ENCODE measurements around the gene EGFR.

Gene EGFR

DNA sequence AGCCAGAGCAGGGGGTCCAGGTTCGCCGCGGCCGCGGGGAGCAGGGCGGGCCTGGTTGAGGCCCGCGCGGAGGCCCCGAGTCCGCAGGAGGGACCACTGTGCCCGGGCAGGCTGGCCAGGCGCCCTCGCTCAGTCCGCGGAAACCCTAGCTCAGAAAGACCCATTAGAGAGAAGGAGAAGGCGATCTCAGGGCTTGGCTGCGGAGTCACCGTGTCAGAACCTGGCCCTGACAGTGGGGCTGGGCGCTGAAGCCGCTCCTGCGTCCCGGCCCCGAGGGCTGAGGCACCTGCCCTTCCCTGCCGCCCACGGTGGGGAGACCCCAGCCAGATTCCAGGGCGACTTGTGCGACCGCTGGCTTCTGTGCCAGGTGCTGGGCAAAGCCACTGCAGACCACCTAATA is 14.2 kb upstream of the EGFR start:
- TF ChIP-seq, protein P1, sequence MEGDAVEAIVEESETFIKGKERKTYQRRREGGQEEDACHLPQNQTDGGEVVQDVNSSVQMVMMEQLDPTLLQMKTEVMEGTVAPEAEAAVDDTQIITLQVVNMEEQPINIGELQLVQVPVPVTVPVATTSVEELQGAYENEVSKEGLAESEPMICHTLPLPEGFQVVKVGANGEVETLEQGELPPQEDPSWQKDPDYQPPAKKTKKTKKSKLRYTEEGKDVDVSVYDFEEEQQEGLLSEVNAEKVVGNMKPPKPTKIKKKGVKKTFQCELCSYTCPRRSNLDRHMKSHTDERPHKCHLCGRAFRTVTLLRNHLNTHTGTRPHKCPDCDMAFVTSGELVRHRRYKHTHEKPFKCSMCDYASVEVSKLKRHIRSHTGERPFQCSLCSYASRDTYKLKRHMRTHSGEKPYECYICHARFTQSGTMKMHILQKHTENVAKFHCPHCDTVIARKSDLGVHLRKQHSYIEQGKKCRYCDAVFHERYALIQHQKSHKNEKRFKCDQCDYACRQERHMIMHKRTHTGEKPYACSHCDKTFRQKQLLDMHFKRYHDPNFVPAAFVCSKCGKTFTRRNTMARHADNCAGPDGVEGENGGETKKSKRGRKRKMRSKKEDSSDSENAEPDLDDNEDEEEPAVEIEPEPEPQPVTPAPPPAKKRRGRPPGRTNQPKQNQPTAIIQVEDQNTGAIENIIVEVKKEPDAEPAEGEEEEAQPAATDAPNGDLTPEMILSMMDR (conservative IDR thresholded peaks at IDR 0.05; ENCODE audit: low read depth, low read length), result no peak
- Histone ChIP-seq H2AFZ (ENCODE audit: low read depth) (no peak overlapping the region), H3K9ac (no peak overlapping the region), H3K27me3 (ENCODE audit: insufficient read depth, low read depth) (no peaks in the 10 kb centered on the region), H3K4me2 (no peak overlapping the region), H3K4me3 (IDR thresholded peaks at IDR 0.05; ENCODE audit: insufficient read depth, low read depth, low read length) (no peak overlapping the region), H4K20me1 (ENCODE audit: insufficient read depth) (no peaks in the 10 kb centered on the region), H3K27ac (no peak overlapping the region), H3K36me3 (ENCODE audit: insufficient read depth) (no peaks in the 10 kb centered on the region), H3K4me1 (ENCODE audit: low read depth, poor library complexity, severe bottlenecking) (no peaks in the 10 kb centered on the region), H3K79me2 (ENCODE audit: insufficient read depth, low read depth) (no peaks in the 10 kb centered on the region)

- no peak overlapping the region for H3K4me3 ChIP-seq (IDR thresholded peaks at IDR 0.05; ENCODE audit: insufficient read depth, low read depth, low read length)
- no peak overlapping the region for H3K9ac ChIP-seq
- H3K4me2 ChIP-seq, result no peak overlapping the region
- TF ChIP-seq, protein P1 (conservative IDR thresholded peaks at IDR 0.05; ENCODE audit: low read depth, low read length), result no peak
- H4K20me1 ChIP-seq (ENCODE audit: insufficient read depth), result no peaks in the 10 kb centered on the region
- H3K36me3 ChIP-seq (ENCODE audit: insufficient read depth), result no peaks in the 10 kb centered on the region
- H3K4me1 ChIP-seq (ENCODE audit: low read depth, poor library complexity, severe bottlenecking), result no peaks in the 10 kb centered on the region
- H2AFZ ChIP-seq (ENCODE audit: low read depth), result no peak overlapping the region
- H3K27ac ChIP-seq, result no peak overlapping the region
- no peaks in the 10 kb centered on the region for H3K27me3 ChIP-seq (ENCODE audit: insufficient read depth, low read depth)
- H3K79me2 ChIP-seq (ENCODE audit: insufficient read depth, low read depth), result no peaks in the 10 kb centered on the region
Measured at GRCh38 chr7:55005241-55005851, 13.5 kb upstream of the EGFR start.

DNA sequence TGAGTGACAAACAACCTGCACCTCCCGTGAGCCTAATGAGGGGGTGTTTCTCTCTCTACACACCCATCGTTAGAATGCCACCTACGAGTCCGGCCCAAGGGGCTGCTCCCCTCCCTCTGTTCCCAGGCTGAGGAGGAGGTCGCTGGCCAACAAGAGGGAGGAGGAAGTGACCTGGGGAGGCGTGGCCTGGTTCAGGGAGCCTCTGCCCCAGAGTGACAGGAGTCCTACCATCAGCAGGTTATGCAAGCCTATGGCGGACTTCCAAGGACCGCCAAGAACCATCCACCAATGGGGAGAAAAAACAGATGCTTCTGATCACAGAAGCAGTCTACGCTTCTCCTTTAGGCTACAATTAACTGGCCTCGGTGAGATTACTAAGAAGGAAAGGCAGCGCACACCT is 12.3 kb upstream of the EGFR start:
- no peaks in the 10 kb centered on the region for H3K79me2 ChIP-seq (ENCODE audit: insufficient read depth, low read depth)
- H4K20me1 ChIP-seq (ENCODE audit: insufficient read depth), result no peaks in the 10 kb centered on the region
- H3K4me2 ChIP-seq, result no peak overlapping the region
- H3K9ac ChIP-seq, result no peak overlapping the region
- no peak overlapping the region for H3K27ac ChIP-seq
- no peak overlapping the region for H2AFZ ChIP-seq (ENCODE audit: low read depth)
- H3K36me3 ChIP-seq (ENCODE audit: insufficient read depth), result no peaks in the 10 kb centered on the region
- no peak overlapping the region for H3K4me3 ChIP-seq (IDR thresholded peaks at IDR 0.05; ENCODE audit: insufficient read depth, low read depth, low read length)
- H3K27me3 ChIP-seq (ENCODE audit: insufficient read depth, low read depth), result no peaks in the 10 kb centered on the region
- no peaks in the 10 kb centered on the region for H3K4me1 ChIP-seq (ENCODE audit: low read depth, poor library complexity, severe bottlenecking)
- TF ChIP-seq, protein P1 (conservative IDR thresholded peaks at IDR 0.05; ENCODE audit: low read depth, low read length), result no peak

GRCh38 chr7:55013851-55014250 is 5.0 kb upstream of the EGFR start:
- H3K27me3 ChIP-seq (ENCODE audit: insufficient read depth, low read depth), result no peaks in the 10 kb centered on the region
- no peaks in the 10 kb centered on the region for H3K36me3 ChIP-seq (ENCODE audit: insufficient read depth)
- no peak overlapping the region for H3K4me2 ChIP-seq
- TF ChIP-seq, protein P1 (conservative IDR thresholded peaks at IDR 0.05; ENCODE audit: low read depth, low read length), result no peak
- H3K9ac ChIP-seq, result no peak overlapping the region
- H3K4me1 ChIP-seq (ENCODE audit: low read depth, poor library complexity, severe bottlenecking), result no peaks in the 10 kb centered on the region
- no peaks in the 10 kb centered on the region for H4K20me1 ChIP-seq (ENCODE audit: insufficient read depth)
- H3K79me2 ChIP-seq (ENCODE audit: insufficient read depth, low read depth), result no peaks in the 10 kb centered on the region
- no peak overlapping the region for H3K4me3 ChIP-seq (IDR thresholded peaks at IDR 0.05; ENCODE audit: insufficient read depth, low read depth, low read length)
- H2AFZ ChIP-seq (ENCODE audit: low read depth), result no peak overlapping the region
- no peak overlapping the region for H3K27ac ChIP-seq

All from KMS-11 (cell line).